ENCODE results near the gene ABCB11. TPM values are rescaled to one million over a fixed set of nuclear protein-coding genes. Genes with fewer than 3 reads are reported as not detected.

Gene ABCB11
- polyA plus RNA-seq, 1 donor from 2014 or later: not detected

- no peaks in the 10 kb centered on the region for H3K27me3 ChIP-seq (ENCODE audit: insufficient read depth, low read depth, low read length)
- H3K36me3 ChIP-seq (ENCODE audit: insufficient read depth, low read length): no peaks in the 10 kb centered on the region
- no peak overlapping the region for H3K9ac ChIP-seq (ENCODE audit: low read length)
- no peak overlapping the region for H3K4me3 ChIP-seq (ENCODE audit: low read length)
- H3F3A ChIP-seq (ENCODE audit: insufficient read depth, low read length, poor library complexity, severe bottlenecking): no peaks in the 10 kb centered on the region
- no peaks in the 10 kb centered on the region for H4K20me1 ChIP-seq (ENCODE audit: insufficient read depth)
- no peak overlapping the region for H3K27ac ChIP-seq (ENCODE audit: low read length)
- no peak for TF ChIP-seq SMC3 (conservative IDR thresholded peaks at IDR 0.05; ENCODE audit: poor library complexity)
- no peak for TF ChIP-seq TAF1 (IDR thresholded peaks at IDR 0.05; ENCODE audit: low read depth)
- peaks cover 10% of the 10 kb centered on the region for H3K79me2 ChIP-seq (replicated peaks; ENCODE audit: insufficient read depth, low read length)
- H3K4me2 ChIP-seq (ENCODE audit: low read length): no peak overlapping the region
- H2AFZ ChIP-seq (ENCODE audit: low read depth, low read length): no peak overlapping the region
- no peaks in the 10 kb centered on the region for H3K9me2 ChIP-seq (ENCODE audit: insufficient read depth, low read length)
- H3K9me3 ChIP-seq (ENCODE audit: low read length): no peaks in the 10 kb centered on the region
Observed at GRCh38 chr2:168892327-168892726, 138.8 kb downstream of the ABCB11 start.

DNA sequence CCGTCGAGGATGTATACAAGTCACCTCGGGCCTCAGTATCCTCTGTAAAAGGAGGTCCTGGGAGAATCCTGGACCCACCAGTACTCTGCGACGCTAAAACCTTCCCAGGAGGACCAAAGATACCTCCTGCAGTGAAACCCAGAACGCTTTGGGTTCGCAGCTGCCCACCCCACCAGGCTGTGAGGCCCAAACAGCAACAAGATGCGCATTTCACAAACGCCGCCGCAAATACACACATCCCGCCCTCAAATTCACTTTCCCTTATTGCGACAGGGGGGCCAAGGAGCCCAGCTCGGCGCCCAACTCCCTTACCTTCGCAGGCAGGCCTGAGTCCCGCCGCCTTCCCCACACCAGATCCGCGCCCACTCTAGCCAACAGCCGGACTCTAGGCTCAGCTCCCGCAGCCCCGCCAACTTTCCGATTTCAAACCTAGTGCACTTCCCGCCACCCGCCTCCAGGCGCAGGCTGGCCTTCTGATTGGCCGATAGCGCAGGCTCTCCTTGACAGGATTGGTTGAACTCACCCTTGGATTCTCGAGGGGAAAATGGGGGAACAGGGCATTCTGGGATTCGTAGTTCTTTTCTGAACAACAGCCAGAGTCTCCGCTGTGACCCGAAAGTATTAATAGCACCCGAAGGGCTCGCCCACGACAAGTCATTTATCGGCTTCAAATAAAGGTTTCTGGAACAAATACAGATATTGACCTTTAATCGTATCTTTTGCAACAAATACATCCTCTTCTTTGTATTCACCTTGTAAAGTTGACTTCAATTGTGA lies 140.9 kb downstream of the ABCB11 start, which contains the start of gene SPC25:
SPC25 (minus strand) TSS at position 425 of the 777 bp plus-strand sequence. CDS start 911 bp downstream, outside the sequence.
- no peaks in the 10 kb centered on the region for H3F3A ChIP-seq (ENCODE audit: insufficient read depth, low read length, poor library complexity, severe bottlenecking)
- peak within 1 kb of the TSS; percentile 19 for H2AFZ ChIP-seq (ENCODE audit: low read depth, low read length)
- H4K20me1 ChIP-seq (ENCODE audit: insufficient read depth): no peaks in the 10 kb centered on the region
- peak within 1 kb of the TSS; percentile 69 for H3K4me3 ChIP-seq (ENCODE audit: low read length)
- no peaks in the 10 kb centered on the region for H3K27me3 ChIP-seq (ENCODE audit: insufficient read depth, low read depth, low read length)
- TF ChIP-seq, protein P1, sequence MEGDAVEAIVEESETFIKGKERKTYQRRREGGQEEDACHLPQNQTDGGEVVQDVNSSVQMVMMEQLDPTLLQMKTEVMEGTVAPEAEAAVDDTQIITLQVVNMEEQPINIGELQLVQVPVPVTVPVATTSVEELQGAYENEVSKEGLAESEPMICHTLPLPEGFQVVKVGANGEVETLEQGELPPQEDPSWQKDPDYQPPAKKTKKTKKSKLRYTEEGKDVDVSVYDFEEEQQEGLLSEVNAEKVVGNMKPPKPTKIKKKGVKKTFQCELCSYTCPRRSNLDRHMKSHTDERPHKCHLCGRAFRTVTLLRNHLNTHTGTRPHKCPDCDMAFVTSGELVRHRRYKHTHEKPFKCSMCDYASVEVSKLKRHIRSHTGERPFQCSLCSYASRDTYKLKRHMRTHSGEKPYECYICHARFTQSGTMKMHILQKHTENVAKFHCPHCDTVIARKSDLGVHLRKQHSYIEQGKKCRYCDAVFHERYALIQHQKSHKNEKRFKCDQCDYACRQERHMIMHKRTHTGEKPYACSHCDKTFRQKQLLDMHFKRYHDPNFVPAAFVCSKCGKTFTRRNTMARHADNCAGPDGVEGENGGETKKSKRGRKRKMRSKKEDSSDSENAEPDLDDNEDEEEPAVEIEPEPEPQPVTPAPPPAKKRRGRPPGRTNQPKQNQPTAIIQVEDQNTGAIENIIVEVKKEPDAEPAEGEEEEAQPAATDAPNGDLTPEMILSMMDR (IDR thresholded peaks at IDR 0.05; ENCODE audit: poor library complexity, severe bottlenecking): no peak
- no peak for TF ChIP-seq TAF1 (IDR thresholded peaks at IDR 0.05; ENCODE audit: low read depth)
- TF ChIP-seq RAD21 (conservative IDR thresholded peaks at IDR 0.05): no peak
- no peak for TF ChIP-seq EP300 (conservative IDR thresholded peaks at IDR 0.05; ENCODE audit: poor library complexity, severe bottlenecking)
- peak; percentile 18 for TF ChIP-seq SMC3 (conservative IDR thresholded peaks at IDR 0.05; ENCODE audit: poor library complexity)
- peak; percentile 76 for TF ChIP-seq MXI1 (conservative IDR thresholded peaks at IDR 0.05; ENCODE audit: poor library complexity, severe bottlenecking)
- TF ChIP-seq EZH2 (IDR thresholded peaks at IDR 0.05; ENCODE audit: borderline replicate concordance, insufficient read depth, low read length, poor library complexity, severe bottlenecking): no peak
- peak; percentile 17 for TF ChIP-seq POLR2AphosphoS5 (IDR thresholded peaks at IDR 0.05)
- TF ChIP-seq, protein P2, sequence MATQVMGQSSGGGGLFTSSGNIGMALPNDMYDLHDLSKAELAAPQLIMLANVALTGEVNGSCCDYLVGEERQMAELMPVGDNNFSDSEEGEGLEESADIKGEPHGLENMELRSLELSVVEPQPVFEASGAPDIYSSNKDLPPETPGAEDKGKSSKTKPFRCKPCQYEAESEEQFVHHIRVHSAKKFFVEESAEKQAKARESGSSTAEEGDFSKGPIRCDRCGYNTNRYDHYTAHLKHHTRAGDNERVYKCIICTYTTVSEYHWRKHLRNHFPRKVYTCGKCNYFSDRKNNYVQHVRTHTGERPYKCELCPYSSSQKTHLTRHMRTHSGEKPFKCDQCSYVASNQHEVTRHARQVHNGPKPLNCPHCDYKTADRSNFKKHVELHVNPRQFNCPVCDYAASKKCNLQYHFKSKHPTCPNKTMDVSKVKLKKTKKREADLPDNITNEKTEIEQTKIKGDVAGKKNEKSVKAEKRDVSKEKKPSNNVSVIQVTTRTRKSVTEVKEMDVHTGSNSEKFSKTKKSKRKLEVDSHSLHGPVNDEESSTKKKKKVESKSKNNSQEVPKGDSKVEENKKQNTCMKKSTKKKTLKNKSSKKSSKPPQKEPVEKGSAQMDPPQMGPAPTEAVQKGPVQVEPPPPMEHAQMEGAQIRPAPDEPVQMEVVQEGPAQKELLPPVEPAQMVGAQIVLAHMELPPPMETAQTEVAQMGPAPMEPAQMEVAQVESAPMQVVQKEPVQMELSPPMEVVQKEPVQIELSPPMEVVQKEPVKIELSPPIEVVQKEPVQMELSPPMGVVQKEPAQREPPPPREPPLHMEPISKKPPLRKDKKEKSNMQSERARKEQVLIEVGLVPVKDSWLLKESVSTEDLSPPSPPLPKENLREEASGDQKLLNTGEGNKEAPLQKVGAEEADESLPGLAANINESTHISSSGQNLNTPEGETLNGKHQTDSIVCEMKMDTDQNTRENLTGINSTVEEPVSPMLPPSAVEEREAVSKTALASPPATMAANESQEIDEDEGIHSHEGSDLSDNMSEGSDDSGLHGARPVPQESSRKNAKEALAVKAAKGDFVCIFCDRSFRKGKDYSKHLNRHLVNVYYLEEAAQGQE (IDR thresholded peaks at IDR 0.05; ENCODE audit: borderline replicate concordance): no peak
- no peaks in the 10 kb centered on the region for H3K9me3 ChIP-seq (ENCODE audit: low read length)
- no peak within 1 kb of the TSS for H3K9ac ChIP-seq (ENCODE audit: low read length)
- peaks cover 10% of the 10 kb centered on the region for H3K79me2 ChIP-seq (replicated peaks; ENCODE audit: insufficient read depth, low read length)
- no peak within 1 kb of the TSS for H3K27ac ChIP-seq (ENCODE audit: low read length)
- H3K9me2 ChIP-seq (ENCODE audit: insufficient read depth, low read length): no peaks in the 10 kb centered on the region
- no peaks in the 10 kb centered on the region for H3K36me3 ChIP-seq (ENCODE audit: insufficient read depth, low read length)
- peak within 1 kb of the TSS; percentile 80 for H3K4me2 ChIP-seq (ENCODE audit: low read length)

Data from neural cell (in vitro differentiated cells).